SH-SY5Y (cell line): ENCODE measurements around the gene TMPRSS6.

Source experiments
- GATA2 ChIP-seq: IDR thresholded peaks from 2 replicates; pipeline ENCODE4 v1.6.1; 2011; ENCODE audit warnings: mild to moderate bottlenecking, low read depth, low read length
- GATA3 ChIP-seq: IDR thresholded peaks from 2 replicates; pipeline ENCODE4 v1.6.1; 2011; ENCODE audit warnings: low read depth, mild to moderate bottlenecking, low read length, moderate library complexity

The TMPRSS6 gene

DNA sequence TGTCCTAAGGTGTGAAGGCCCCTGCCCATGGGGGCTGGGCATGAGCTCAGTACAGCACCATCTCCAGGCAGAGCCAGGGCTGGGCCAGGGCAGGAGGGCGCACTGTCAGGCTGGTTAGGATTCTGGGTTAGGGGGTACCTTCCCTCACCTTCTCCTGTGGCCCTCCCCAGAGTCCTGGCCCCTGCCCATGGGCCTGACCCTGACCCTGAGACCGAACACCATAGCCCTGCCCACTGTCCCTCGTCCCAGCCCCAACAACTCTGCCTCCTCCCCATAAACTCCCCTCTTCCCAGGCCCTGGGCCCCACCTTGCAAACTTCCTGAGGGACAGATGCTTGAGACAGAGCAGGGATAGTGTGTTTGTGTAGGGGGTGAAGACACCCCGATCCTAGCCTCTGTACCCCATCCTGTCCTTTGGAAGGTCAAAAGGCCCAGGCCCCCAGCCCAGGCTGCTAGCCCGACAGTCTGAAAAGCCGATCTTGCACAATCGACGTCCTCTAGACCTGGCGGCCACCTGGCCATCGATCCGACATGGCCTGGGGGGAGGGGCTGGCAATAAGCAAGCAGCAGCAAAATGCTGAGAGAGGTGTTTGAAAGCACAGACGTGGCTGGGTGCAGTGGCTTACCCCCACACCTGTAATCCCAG lies 2.7 kb upstream of the TMPRSS6 start:
- no peak for TF ChIP-seq GATA3
- TF ChIP-seq GATA2: no peak

- TF ChIP-seq GATA2 (no peak), GATA3 (no peak)
These were observed 1.7 kb upstream of the TMPRSS6 start for GRCh38 chr22:37111156-37111717.

DNA sequence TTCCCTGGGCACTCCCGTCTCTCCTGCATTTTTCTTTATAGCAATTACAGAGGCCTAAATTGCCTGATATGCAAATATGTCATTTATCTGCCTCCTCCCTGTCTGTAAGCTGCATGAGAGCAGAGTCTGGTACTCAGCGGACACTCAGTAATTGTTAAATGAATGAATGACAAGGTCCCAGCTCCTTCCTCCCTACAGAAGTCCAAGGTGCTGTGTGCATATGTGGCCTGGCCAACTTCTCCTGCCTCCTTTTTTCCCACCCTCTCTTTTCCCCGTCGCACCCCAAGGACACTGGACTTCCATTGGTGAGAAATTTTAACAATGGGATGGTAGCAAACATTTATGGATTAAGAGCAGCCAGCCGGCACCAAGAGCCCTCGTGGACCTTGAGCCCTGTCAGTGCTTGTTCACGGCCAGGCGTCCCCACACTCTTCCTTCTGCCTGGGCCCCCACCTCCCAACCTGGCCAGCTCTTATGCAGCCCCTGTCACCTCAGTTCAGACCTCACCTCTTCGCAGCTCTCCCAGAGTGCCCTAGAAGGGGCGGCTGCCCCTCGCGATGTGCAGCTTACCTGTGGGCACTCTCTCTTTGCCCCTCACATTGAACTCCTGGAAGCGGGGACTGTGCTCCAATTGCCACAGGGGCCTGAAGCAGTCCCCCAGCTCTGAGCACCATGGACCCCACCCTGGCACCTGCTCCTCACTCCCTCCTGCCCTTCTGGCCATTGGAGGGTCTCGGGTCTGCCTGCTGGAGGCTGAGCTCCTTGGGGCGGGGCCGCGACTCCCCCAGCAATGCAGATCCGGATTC lies 1.5 kb downstream of the TMPRSS6 start:
- TF ChIP-seq GATA2 (no peak), GATA3 (no peak)

DNA sequence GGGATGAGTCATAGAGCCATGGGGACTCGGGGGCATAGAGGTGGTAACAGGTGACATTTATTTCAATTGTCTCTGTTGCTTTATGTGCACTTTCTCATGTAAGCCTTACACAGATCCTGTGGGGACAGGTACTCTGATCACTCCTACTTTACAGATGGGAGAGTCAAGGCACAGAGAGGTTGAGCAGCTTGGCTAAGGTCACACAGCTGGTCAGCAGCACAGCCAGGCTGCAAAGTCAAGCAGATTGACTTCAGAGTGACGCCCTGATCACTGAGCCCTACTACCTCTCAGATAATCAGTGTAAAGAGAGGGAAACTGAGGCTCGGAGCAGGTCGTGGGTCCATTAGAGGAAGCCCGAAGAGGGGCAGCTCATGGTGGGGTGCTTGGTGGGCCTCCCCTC lies 3.5 kb downstream of the TMPRSS6 start:
- TF ChIP-seq GATA3 (no peak), GATA2 (no peak)

- TF ChIP-seq GATA3 (no peak), GATA2 (no peak)
These were observed 4.4 kb downstream of the TMPRSS6 start for GRCh38 chr22:37105154-37105553.

DNA sequence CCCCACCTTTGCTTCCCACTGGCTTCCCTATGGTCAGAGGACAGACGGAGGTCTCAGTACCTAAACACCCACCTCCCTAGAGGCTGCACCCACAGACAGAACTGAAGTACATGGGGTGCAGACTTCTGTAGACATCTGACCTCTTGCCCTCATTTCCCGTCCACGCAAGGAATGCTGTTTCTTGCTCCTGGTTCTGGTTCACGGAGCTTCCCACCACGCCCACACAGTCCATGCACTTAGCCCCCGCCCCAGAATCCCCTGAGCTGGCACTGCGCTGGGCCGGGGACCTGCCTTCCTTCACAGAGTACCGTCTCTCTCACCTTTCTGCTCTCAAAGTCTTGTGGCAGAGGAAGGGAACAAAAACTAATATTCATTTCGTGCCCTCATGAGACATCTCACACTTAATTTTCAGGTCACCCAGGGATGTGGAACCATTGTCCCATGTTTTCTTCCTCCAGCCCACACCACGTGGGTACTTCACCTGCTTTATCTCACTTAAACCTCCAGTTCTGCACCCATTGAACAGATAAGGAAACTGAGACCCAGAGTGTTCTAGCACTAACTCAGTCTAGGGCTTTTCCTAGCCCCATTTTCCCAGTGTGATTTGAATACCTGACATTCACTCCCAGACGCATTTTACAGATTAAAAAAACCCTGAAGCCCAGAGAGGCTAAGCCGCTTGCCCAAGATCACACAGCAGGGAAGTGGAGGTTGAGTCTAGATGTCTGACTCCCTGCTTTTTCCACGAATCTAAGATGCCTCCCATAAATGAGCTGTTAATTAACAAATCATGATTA lies 5.7 kb downstream of the TMPRSS6 start:
- TF ChIP-seq GATA3 (no peak), GATA2 (no peak)

- TF ChIP-seq GATA2: no peak
- TF ChIP-seq GATA3: no peak
These were observed 6.4 kb downstream of the TMPRSS6 start for GRCh38 chr22:37103151-37103550.

GRCh38 chr22:37101311-37102066 lies 8.0 kb downstream of the TMPRSS6 start:
- TF ChIP-seq GATA2: no peak
- no peak for TF ChIP-seq GATA3

- TF ChIP-seq GATA2 (no peak), GATA3 (no peak)
These were observed 8.9 kb downstream of the TMPRSS6 start for GRCh38 chr22:37100589-37101127.

GRCh38 chr22:37098976-37099591 lies 10.4 kb downstream of the TMPRSS6 start:
- TF ChIP-seq GATA3 (no peak), GATA2 (no peak)

GRCh38 chr22:37097346-37097745 lies 12.2 kb downstream of the TMPRSS6 start:
- TF ChIP-seq GATA2 (no peak), GATA3 (no peak)

DNA sequence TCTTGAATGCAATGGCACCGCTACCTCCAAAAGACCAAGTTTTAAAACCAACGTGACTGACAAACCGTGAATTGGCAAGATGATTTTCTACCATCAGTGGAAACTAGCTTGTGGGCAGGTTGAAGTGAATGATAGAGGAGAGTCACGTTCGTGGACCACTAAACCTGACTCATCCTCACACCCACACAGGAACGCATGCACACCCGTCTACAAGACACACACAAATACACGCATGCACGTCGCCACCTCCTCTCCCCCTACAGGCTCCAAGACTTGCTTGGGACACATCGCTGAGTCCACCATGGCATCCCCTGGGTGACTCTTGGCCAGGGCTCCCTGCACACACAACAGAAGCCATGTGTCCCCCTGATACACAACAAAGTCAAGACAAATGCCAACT lies 14.4 kb downstream of the TMPRSS6 start:
- no peak for TF ChIP-seq GATA3
- TF ChIP-seq GATA2: no peak

DNA sequence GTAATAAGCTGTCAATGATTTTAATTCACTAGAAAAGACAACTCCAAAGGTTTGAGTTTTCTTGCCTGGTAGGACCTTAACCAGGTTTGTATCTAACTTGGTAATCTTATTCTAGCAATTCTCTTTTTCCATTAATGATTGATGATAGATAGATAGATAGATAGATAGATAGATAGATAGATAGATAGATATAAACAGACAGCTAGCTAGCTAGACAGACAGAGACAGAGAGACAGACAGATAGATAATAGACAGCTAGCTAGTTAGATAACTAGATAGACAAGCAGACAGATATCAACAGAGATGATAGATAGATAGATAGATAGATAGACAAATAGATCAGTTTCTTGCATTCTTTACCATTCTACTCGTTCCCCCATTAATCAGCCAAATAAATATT lies 15.3 kb downstream of the TMPRSS6 start:
- TF ChIP-seq GATA3 (no peak), GATA2 (no peak)
